HEK293 (cell line): ENCODE measurements around the gene HS6ST3.
A peak's percentile ranks its signal among the peaks of the same experiment; 100 is the strongest.

Experiments used
- CTCF ChIA-PET: fragments of 350-600 bp; formaldehyde crosslinking; extraction: SDS; loops from one replicate; lab custom pipeline; 2021; ENCODE audit warnings: antibody characterized with exemption; lab: Yijun Ruan, JAX
- POLR2A ChIA-PET: fragments of 300-600 bp; formaldehyde crosslinking; extraction: SDS; loops from one replicate; lab custom pipeline; 2020; ENCODE audit warnings: antibody characterized with exemption, inconsistent platforms; lab: Yijun Ruan, JAX
- H3K27ac ChIP-seq: fragments of 200-500 bp; sonication (Bioruptor generic); 2 replicates; pipeline ENCODE4 v1.5.1; 2014; ENCODE audit warnings: low read depth, low read length, control low read depth, inconsistent platforms; ENCODE audit errors: extremely low read depth
- H3K36me3 ChIP-seq, 2 experiments: fragments of 200-500 bp in 1 of 2; sonication (Bioruptor generic) in 1 of 2; 1 replicate in 1 of 2; 2 replicates in 1 of 2; pipeline ENCODE4 v1.5.1; 2014 to 2017; ENCODE audit warnings: inconsistent platforms in 2 of 2, low read length in 2 of 2; ENCODE audit not compliant: control insufficient read depth in 2 of 2, insufficient read depth in 1 of 2
- H3K4me1 ChIP-seq: fragments of 200-500 bp; sonication (Bioruptor generic); 2 replicates; pipeline ENCODE4 v1.5.1; 2014; ENCODE audit warnings: mild to moderate bottlenecking, low read length, inconsistent platforms; ENCODE audit not compliant: control insufficient read depth, insufficient read depth
- H3K4me3 ChIP-seq: 2 replicates; pipeline ENCODE4 v1.5.1; 2011; ENCODE audit warnings: low read depth, mild to moderate bottlenecking, control low read depth, low read length, moderate library complexity
- H3K9me3 ChIP-seq: fragments of 200-500 bp; sonication (Bioruptor generic); 2 replicates; pipeline ENCODE4 v1.5.1; 2014; ENCODE audit warnings: low read depth, low read length, inconsistent platforms; ENCODE audit not compliant: control insufficient read depth, insufficient read depth
- HIC1 ChIP-seq: fragments of 450-650 bp; formaldehyde crosslinking; IDR thresholded peaks from 2 replicates; pipeline ENCODE4 v1.5.1; 2016; ENCODE audit warnings: missing biosample characterization, missing genetic modification characterization
- KLF7 ChIP-seq: fragments of 450-650 bp; formaldehyde crosslinking; IDR thresholded peaks from 2 replicates; pipeline ENCODE4 v1.5.1; 2016; ENCODE audit warnings: missing biosample characterization, missing genetic modification characterization, borderline replicate concordance
- MYNN ChIP-seq: fragments of 450-650 bp; formaldehyde crosslinking; IDR thresholded peaks from 2 replicates; pipeline ENCODE4 v1.5.1; 2016; ENCODE audit warnings: missing biosample characterization, missing genetic modification characterization, borderline replicate concordance
- REPIN1 ChIP-seq: fragments of 450-650 bp; formaldehyde crosslinking; IDR thresholded peaks from 2 replicates; pipeline ENCODE4 v1.5.1; 2017; ENCODE audit warnings: missing biosample characterization, missing genetic modification characterization, low read depth
- SCRT1 ChIP-seq: fragments of 450-650 bp; formaldehyde crosslinking; IDR thresholded peaks from 2 replicates; pipeline ENCODE4 v1.5.1; 2016; ENCODE audit warnings: missing biosample characterization, missing genetic modification characterization, borderline replicate concordance
- ZBTB17 ChIP-seq: fragments of 450-650 bp; formaldehyde crosslinking; IDR thresholded peaks from 2 replicates; pipeline ENCODE4 v1.5.1; 2016; ENCODE audit warnings: missing biosample characterization, missing genetic modification characterization
- ZFP3 ChIP-seq: fragments of 450-650 bp; formaldehyde crosslinking; IDR thresholded peaks from 2 replicates; pipeline ENCODE4 v1.5.1; 2016; ENCODE audit warnings: low read depth, missing biosample characterization, missing genetic modification characterization
- ZIC2 ChIP-seq: fragments of 450-650 bp; formaldehyde crosslinking; IDR thresholded peaks from 2 replicates; pipeline ENCODE4 v1.5.1; 2016; ENCODE audit warnings: missing biosample characterization, missing genetic modification characterization
- ZNF138 ChIP-seq: fragments of 450-650 bp; formaldehyde crosslinking; IDR thresholded peaks from 2 replicates; pipeline ENCODE4 v1.5.1; 2016; ENCODE audit warnings: missing biosample characterization, missing genetic modification characterization, borderline replicate concordance
- ZNF175 ChIP-seq: fragments of 450-650 bp; formaldehyde crosslinking; IDR thresholded peaks from 2 replicates; pipeline ENCODE4 v1.5.1; 2016; ENCODE audit warnings: missing biosample characterization, missing genetic modification characterization
- ZNF341 ChIP-seq: fragments of 450-650 bp; formaldehyde crosslinking; IDR thresholded peaks from 2 replicates; pipeline ENCODE4; 2016; ENCODE audit warnings: low read depth, missing biosample characterization, missing genetic modification characterization
- ZNF48 ChIP-seq: fragments of 450-650 bp; formaldehyde crosslinking; IDR thresholded peaks from 2 replicates; pipeline ENCODE4 v1.5.1; 2016; ENCODE audit warnings: missing biosample characterization, missing genetic modification characterization
- ZNF514 ChIP-seq: fragments of 450-650 bp; formaldehyde crosslinking; IDR thresholded peaks from 2 replicates; pipeline ENCODE4 v1.5.1; 2016; ENCODE audit warnings: missing biosample characterization, missing genetic modification characterization
- ZNF549 ChIP-seq: fragments of 450-650 bp; IDR thresholded peaks from 2 replicates; pipeline ENCODE4 v1.5.1; 2018; ENCODE audit warnings: missing biosample characterization, missing genetic modification characterization, mild to moderate bottlenecking, inconsistent platforms, moderate library complexity
- ZNF600 ChIP-seq: fragments of 450-650 bp; formaldehyde crosslinking; IDR thresholded peaks from 2 replicates; pipeline ENCODE4 v1.5.1; 2016; ENCODE audit warnings: missing biosample characterization, missing genetic modification characterization
- ZSCAN30 ChIP-seq: fragments of 450-650 bp; IDR thresholded peaks from 2 replicates; pipeline ENCODE4 v1.5.1; 2018; ENCODE audit warnings: missing biosample characterization, mild to moderate bottlenecking, missing genetic modification characterization, moderate library complexity
- TF ChIP-seq, protein P1 (sequence below): fragments of 450-650 bp; formaldehyde crosslinking; IDR thresholded peaks from 2 replicates; pipeline ENCODE4 v1.5.1; 2016; ENCODE audit warnings: missing biosample characterization, missing genetic modification characterization
- TF ChIP-seq, protein P2 (sequence below): fragments of 450-650 bp; formaldehyde crosslinking; IDR thresholded peaks from 2 replicates; pipeline ENCODE4 v1.5.1; 2016; ENCODE audit warnings: missing biosample characterization, missing genetic modification characterization
- TF ChIP-seq, protein P3 (sequence below): fragments of 450-650 bp; formaldehyde crosslinking; conservative IDR thresholded peaks from 2 replicates; pipeline ENCODE4 v1.5.1; 2016; ENCODE audit warnings: low read depth, missing biosample characterization, missing genetic modification characterization

The HS6ST3 gene

DNA sequence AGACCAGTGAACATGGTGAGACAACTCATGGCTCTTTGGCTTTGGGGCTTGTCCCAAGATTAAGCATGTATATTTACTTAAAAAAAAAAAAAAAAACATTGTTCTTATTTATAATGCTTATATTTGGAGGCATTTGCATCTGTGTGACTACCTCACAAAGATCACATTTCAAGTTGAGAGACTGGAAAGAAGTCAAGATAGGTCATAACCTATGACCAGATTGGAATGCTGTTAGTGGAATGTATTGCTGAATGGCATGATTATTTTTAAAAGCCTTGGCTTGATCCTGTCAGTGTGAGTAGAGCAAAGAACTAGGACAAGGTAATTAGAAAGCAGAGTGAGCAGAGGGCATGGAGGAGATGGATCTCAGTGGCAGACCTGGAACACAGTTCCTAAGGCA, 689.8 kb downstream of the HS6ST3 start (continued):
- TF ChIP-seq, protein P1, sequence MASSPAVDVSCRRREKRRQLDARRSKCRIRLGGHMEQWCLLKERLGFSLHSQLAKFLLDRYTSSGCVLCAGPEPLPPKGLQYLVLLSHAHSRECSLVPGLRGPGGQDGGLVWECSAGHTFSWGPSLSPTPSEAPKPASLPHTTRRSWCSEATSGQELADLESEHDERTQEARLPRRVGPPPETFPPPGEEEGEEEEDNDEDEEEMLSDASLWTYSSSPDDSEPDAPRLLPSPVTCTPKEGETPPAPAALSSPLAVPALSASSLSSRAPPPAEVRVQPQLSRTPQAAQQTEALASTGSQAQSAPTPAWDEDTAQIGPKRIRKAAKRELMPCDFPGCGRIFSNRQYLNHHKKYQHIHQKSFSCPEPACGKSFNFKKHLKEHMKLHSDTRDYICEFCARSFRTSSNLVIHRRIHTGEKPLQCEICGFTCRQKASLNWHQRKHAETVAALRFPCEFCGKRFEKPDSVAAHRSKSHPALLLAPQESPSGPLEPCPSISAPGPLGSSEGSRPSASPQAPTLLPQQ (tag by site-specific recombination) = no peak
- TF ChIP-seq REPIN1 (tag by site-specific recombination) = no peak

- H3K4me1 ChIP-seq = peaks cover 8% of the 10 kb centered on the region; the same call in 1 of the 2 replicates
- no peak overlapping the region for H3K4me3 ChIP-seq
- H3K9me3 ChIP-seq = no peaks in the 10 kb centered on the region
- no peak overlapping the region for H3K27ac ChIP-seq
- no peaks in the 10 kb centered on the region for H3K36me3 ChIP-seq
- POLR2A ChIA-PET = interaction anchor here (0.6 kb wide), 1 partner anchor 1111 kb away, joined by 3 read pairs; no protein-coding TSS in a partner anchor
- 0 out of 2 replicates have a peak, but pooled peaks have one; percentile 14 for TF ChIP-seq ZBTB17
- no peak for TF ChIP-seq ZNF514 (tag by site-specific recombination)
- TF ChIP-seq, all 188 proteins: peak for 1
- CTCF ChIA-PET = no interaction called here
These were observed 690.2 kb downstream of the HS6ST3 start for GRCh38 chr13:96780105-96780504.

DNA sequence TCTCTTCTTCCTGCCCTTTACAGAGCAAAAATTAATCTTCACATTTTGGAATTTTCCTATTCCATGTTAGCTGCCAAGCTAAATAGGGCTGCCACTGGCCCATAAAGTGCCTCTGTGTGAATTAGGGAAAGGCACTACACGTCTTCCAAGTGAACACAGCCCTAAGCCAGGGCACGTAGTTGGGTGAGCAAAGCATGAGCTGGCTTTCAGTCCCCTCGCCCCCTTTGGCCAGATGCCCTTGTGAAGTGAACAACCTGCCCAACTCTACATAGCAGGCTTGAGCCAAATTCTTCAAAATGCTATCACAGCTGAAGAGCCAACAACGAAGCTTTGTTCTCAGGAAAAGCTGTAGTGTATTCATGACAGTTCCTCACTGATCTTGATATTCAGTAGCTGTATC, 691.2 kb downstream of the HS6ST3 start:
- H3K27ac ChIP-seq = no peak overlapping the region
- H3K9me3 ChIP-seq = no peaks in the 10 kb centered on the region
- CTCF ChIA-PET = interaction anchor here (0.6 kb wide), 1 partner anchor 38 kb away, joined by 3 read pairs; no protein-coding TSS in a partner anchor
- no peaks in the 10 kb centered on the region for H3K36me3 ChIP-seq
- H3K4me1 ChIP-seq = peaks cover 8% of the 10 kb centered on the region; the same call in 1 of the 2 replicates
- TF ChIP-seq, protein P2, sequence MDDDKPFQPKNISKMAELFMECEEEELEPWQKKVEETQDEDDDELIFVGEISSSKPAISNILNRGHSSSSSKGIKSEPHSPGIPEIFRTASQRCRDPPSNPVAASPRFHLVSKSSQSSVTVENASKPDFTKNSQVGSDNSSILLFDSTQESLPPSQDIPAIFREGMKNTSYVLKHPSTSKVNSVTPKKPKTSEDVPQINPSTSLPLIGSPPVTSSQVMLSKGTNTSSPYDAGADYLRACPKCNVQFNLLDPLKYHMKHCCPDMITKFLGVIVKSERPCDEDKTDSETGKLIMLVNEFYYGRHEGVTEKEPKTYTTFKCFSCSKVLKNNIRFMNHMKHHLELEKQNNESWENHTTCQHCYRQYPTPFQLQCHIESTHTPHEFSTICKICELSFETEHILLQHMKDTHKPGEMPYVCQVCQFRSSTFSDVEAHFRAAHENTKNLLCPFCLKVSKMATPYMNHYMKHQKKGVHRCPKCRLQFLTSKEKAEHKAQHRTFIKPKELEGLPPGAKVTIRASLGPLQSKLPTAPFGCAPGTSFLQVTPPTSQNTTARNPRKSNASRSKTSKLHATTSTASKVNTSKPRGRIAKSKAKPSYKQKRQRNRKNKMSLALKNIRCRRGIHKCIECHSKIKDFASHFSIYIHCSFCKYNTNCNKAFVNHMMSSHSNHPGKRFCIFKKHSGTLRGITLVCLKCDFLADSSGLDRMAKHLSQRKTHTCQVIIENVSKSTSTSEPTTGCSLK (tag by site-specific recombination) = no peak
- TF ChIP-seq ZIC2 (tag by site-specific recombination) = no peak
- no peak for TF ChIP-seq ZNF138 (tag by site-specific recombination)
- TF ChIP-seq KLF7 (tag by site-specific recombination) = no peak
- no peak for TF ChIP-seq ZNF549 (tag by site-specific recombination)
- no peak for TF ChIP-seq ZNF600 (tag by site-specific recombination)
- TF ChIP-seq ZNF48 (tag by site-specific recombination) = no peak
- TF ChIP-seq ZNF175 (tag by site-specific recombination) = no peak
- no peak for TF ChIP-seq REPIN1 (tag by site-specific recombination)
- no peak for TF ChIP-seq SCRT1 (tag by site-specific recombination)
- no peak for TF ChIP-seq MYNN (tag by site-specific recombination)
- no peak for TF ChIP-seq ZNF341 (tag by site-specific recombination)
- no peak for TF ChIP-seq ZFP3 (tag by site-specific recombination)
- H3K4me3 ChIP-seq = no peak overlapping the region
- POLR2A ChIA-PET = no interaction called here

GRCh38 chr13:96782186-96782585, 692.3 kb downstream of the HS6ST3 start:
- ChIA-PET POLR2A (no interaction called here), CTCF (no interaction called here)
- H3K4me3 ChIP-seq = no peak overlapping the region
- no peak for TF ChIP-seq HIC1 (tag by site-specific recombination)
- TF ChIP-seq, protein P3, sequence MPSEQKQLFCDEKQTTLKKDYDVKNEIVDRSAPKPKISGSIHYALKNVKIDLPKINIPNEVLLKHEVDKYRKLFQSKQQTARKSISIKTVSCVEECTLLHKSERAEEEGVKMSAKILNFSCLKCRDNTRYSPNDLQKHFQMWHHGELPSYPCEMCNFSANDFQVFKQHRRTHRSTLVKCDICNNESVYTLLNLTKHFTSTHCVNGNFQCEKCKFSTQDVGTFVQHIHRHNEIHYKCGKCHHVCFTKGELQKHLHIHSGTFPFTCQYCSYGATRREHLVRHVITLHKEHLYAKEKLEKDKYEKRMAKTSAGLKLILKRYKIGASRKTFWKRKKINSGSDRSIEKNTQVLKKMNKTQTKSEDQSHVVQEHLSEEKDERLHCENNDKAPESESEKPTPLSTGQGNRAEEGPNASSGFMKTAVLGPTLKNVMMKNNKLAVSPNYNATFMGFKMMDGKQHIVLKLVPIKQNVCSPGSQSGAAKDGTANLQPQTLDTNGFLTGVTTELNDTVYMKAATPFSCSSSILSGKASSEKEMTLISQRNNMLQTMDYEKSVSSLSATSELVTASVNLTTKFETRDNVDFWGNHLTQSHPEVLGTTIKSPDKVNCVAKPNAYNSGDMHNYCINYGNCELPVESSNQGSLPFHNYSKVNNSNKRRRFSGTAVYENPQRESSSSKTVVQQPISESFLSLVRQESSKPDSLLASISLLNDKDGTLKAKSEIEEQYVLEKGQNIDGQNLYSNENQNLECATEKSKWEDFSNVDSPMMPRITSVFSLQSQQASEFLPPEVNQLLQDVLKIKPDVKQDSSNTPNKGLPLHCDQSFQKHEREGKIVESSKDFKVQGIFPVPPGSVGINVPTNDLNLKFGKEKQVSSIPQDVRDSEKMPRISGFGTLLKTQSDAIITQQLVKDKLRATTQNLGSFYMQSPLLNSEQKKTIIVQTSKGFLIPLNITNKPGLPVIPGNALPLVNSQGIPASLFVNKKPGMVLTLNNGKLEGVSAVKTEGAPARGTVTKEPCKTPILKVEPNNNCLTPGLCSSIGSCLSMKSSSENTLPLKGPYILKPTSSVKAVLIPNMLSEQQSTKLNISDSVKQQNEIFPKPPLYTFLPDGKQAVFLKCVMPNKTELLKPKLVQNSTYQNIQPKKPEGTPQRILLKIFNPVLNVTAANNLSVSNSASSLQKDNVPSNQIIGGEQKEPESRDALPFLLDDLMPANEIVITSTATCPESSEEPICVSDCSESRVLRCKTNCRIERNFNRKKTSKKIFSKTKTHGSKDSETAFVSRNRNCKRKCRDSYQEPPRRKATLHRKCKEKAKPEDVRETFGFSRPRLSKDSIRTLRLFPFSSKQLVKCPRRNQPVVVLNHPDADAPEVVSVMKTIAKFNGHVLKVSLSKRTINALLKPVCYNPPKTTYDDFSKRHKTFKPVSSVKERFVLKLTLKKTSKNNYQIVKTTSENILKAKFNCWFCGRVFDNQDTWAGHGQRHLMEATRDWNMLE (tag by site-specific recombination) = no peak
- TF ChIP-seq ZSCAN30 = no peak

More at GRCh38 chr13:96782186-96782585, 692.3 kb downstream of the HS6ST3 start:
- no peak overlapping the region for H3K27ac ChIP-seq
- H3K36me3 ChIP-seq = no peaks in the 10 kb centered on the region
- no peaks in the 10 kb centered on the region for H3K9me3 ChIP-seq
- H3K4me1 ChIP-seq = peaks cover 8% of the 10 kb centered on the region; the same call in 1 of the 2 replicates
